Tibial nerve (tissue), 4 donors: ENCODE measurements around the gene SDCBP2. TPM values are rescaled to one million over a fixed set of nuclear protein-coding genes. Genes with fewer than 3 reads are reported as not detected.

Experiments
- DNase-seq, 2 donors: peaks; one replicate each; pipeline ENCODE4 v3.0.0-alpha.2; 2019; ENCODE audit warnings: low spot score in 2 of 2
- H3K27ac ChIP-seq, 4 donors: fragments of 200-600 bp; sonication (generic) in 3 of 4; one replicate each; pipeline ENCODE4 v1.5.1; 2017 to 2019; ENCODE audit warnings: mild to moderate bottlenecking in 1 of 4
- H3K27me3 ChIP-seq, 2 donors: fragments of 200-600 bp; sonication (generic) in 1 of 2; one replicate each; pipeline versions ENCODE4 v1.5.1 to v1.6.0; 2017 to 2019
- H3K36me3 ChIP-seq, 3 donors: fragments of 200-600 bp; sonication (generic); one replicate each; pipeline ENCODE4 v1.5.1; 2018 to 2019
- H3K4me1 ChIP-seq, 4 donors: fragments of 200-600 bp; sonication (generic) in 3 of 4; one replicate each; pipeline ENCODE4 v1.5.1; 2017 to 2019
- H3K4me3 ChIP-seq, 4 donors: fragments of 200-600 bp; sonication (generic) in 3 of 4; one replicate each; pipeline ENCODE4 v1.5.1; 2017 to 2019; ENCODE audit warnings: mild to moderate bottlenecking in 1 of 4, moderate library complexity in 1 of 4
- H3K9me3 ChIP-seq, 4 donors: fragments of 200-600 bp; sonication (generic) in 3 of 4; one replicate each; pipeline ENCODE4 v1.5.1; 2017 to 2019
- EP300 ChIP-seq, 2 donors: sonication (generic); formaldehyde crosslinking; IDR thresholded peaks; one replicate each; pipeline ENCODE4 v1.6.1; 2017; ENCODE audit warnings: antibody characterized with exemption in 2 of 2, mild to moderate bottlenecking in 1 of 2
- POLR2A ChIP-seq, 2 donors: fragments of 450-650 bp; IDR thresholded peaks; one replicate each; pipeline ENCODE4 v1.6.1; 2017; ENCODE audit warnings: antibody characterized with exemption in 2 of 2, mild to moderate bottlenecking in 2 of 2, moderate library complexity in 2 of 2
- WGBS, 2 donors: methylation state at CpG; one replicate each; pipeline ENCODE4 v1.1.5; 2018; 5-methylcytosine and 5-hydroxymethylcytosine counted together
- total RNA-seq, 4 donors: library from RNA; depleted of rRNA; stranded (reverse); fragments of >200 nt; gene quantifications; one replicate each; pipeline ENCODE4 v1.1.0, GENCODE V29; 2016
- TF ChIP-seq, protein P1 (sequence below), 5 experiments: fragments of 200-600 bp in 3 of 5; fragments of 450-650 bp in 2 of 5; sonication (generic) in 3 of 5; IDR thresholded peaks; one replicate each; pipeline ENCODE4 v1.5.1; 2016 to 2019; ENCODE audit warnings: antibody characterized with exemption in 5 of 5, mild to moderate bottlenecking in 3 of 5, moderate library complexity in 2 of 5

The SDCBP2 gene
- total RNA-seq, 4 donors from 2014 or later: 1.9 to 4.2 (median 2.9) TPM

- 91 to 96% methylated on average over 14 to 20 of the region's 20 CpGs for WGBS, 2 donors
- TF ChIP-seq, protein P1, sequence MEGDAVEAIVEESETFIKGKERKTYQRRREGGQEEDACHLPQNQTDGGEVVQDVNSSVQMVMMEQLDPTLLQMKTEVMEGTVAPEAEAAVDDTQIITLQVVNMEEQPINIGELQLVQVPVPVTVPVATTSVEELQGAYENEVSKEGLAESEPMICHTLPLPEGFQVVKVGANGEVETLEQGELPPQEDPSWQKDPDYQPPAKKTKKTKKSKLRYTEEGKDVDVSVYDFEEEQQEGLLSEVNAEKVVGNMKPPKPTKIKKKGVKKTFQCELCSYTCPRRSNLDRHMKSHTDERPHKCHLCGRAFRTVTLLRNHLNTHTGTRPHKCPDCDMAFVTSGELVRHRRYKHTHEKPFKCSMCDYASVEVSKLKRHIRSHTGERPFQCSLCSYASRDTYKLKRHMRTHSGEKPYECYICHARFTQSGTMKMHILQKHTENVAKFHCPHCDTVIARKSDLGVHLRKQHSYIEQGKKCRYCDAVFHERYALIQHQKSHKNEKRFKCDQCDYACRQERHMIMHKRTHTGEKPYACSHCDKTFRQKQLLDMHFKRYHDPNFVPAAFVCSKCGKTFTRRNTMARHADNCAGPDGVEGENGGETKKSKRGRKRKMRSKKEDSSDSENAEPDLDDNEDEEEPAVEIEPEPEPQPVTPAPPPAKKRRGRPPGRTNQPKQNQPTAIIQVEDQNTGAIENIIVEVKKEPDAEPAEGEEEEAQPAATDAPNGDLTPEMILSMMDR (IDR thresholded peaks at IDR 0.05): no peak
- TF ChIP-seq EP300 (IDR thresholded peaks at IDR 0.05): no peak
- no peak for TF ChIP-seq POLR2A (IDR thresholded peaks at IDR 0.05)
- no peaks in the 10 kb centered on the region for H3K9me3 ChIP-seq
- no peak overlapping the region for H3K4me3 ChIP-seq
- H3K36me3 ChIP-seq: peaks cover 0 to 4% (median 0%) of the 10 kb centered on the region in 3 donors
- H3K27ac ChIP-seq: no peak overlapping the region
- no peaks in the 10 kb centered on the region for H3K27me3 ChIP-seq
- DNase-seq: no peak
- H3K4me1 ChIP-seq: peaks cover 0 to under 1% (median 0%) of the 10 kb centered on the region in 4 donors
Observed at GRCh38 chr20:1296117-1296610, 32.8 kb downstream of the SDCBP2 start.

DNA sequence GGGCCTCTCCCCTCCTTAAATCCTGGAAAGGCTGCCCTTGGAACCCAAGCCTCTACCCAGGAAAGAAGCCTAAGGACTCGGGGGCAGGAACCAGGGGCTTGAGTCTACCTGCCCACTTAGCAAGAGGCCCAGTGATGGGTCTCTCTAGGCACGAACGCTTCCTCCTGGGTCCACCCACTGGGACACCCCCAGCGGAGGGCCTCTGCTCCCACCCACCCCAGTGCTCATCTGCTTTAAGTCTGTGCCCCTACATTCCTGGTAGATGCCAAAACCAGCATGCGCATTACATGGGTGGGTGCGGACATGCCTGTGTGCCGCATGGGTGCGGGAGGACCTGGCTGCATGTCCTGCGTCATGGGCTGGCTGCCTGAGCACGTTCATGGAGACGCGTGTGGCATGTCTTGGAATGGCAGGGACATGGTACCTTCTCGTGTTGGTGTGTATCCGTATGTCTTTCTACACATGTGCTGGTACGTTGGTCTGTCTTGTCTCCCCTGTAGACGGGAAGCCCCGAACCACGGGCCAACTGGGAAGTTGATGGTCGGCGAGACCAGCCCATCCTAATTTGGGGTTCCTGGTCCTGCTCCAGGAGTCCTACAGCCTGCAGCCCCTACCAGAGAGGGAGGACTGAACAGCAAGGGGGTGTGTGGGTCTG lies 33.5 kb downstream of the SDCBP2 start:
- no peak for DNase-seq

DNA sequence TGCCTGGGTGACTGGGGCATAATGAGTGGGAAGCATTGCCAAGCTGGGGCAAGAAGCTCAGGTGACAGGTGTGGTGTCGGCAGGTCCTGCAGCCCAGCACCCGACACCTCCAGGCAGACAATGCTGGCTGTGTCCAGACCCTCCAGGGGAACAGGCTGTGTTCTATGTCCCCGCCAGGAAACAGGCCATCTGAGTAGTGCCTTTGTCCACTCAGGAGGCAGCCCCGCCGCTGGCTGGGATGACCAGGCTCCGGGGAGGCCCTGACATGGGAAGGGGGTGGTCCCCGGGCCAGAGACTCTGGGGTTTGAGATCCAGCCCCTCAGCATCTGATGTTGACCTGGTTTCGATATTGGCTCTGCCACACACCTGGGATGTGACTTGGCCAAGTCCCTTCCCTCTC lies 34.4 kb downstream of the SDCBP2 start:
- H3K36me3 ChIP-seq: no peaks in the 10 kb centered on the region
- no peaks in the 10 kb centered on the region for H3K27me3 ChIP-seq
- 59 to 62% methylated on average over 4 to 8 of the region's 8 CpGs for WGBS, 2 donors
- no peak for DNase-seq
- H3K4me1 ChIP-seq: peaks cover 0 to 4% (median 0%) of the 10 kb centered on the region in 4 donors
- TF ChIP-seq POLR2A (IDR thresholded peaks at IDR 0.05) (no peak), EP300 (IDR thresholded peaks at IDR 0.05) (no peak)
- TF ChIP-seq, protein P1 (IDR thresholded peaks at IDR 0.05): no peak
- no peak overlapping the region for H3K27ac ChIP-seq
- no peak overlapping the region for H3K4me3 ChIP-seq
- no peaks in the 10 kb centered on the region for H3K9me3 ChIP-seq

More for the DNA sequence above, 33.5 kb downstream of the SDCBP2 start:
- TF ChIP-seq EP300 (IDR thresholded peaks at IDR 0.05): no peak
- TF ChIP-seq, protein P1 (IDR thresholded peaks at IDR 0.05): no peak
- TF ChIP-seq POLR2A (IDR thresholded peaks at IDR 0.05): no peak
- H3K9me3 ChIP-seq: no peaks in the 10 kb centered on the region
- peaks cover 0 to 4% (median 0%) of the 10 kb centered on the region in 4 donors for H3K4me1 ChIP-seq
- peaks cover 0 to under 1% (median 0%) of the 10 kb centered on the region in 3 donors for H3K36me3 ChIP-seq
- no peak overlapping the region for H3K27ac ChIP-seq
- no peak overlapping the region for H3K4me3 ChIP-seq
- no peaks in the 10 kb centered on the region for H3K27me3 ChIP-seq
- 91 to 93% methylated on average over 20 of the region's 20 CpGs for WGBS, 2 donors

DNA sequence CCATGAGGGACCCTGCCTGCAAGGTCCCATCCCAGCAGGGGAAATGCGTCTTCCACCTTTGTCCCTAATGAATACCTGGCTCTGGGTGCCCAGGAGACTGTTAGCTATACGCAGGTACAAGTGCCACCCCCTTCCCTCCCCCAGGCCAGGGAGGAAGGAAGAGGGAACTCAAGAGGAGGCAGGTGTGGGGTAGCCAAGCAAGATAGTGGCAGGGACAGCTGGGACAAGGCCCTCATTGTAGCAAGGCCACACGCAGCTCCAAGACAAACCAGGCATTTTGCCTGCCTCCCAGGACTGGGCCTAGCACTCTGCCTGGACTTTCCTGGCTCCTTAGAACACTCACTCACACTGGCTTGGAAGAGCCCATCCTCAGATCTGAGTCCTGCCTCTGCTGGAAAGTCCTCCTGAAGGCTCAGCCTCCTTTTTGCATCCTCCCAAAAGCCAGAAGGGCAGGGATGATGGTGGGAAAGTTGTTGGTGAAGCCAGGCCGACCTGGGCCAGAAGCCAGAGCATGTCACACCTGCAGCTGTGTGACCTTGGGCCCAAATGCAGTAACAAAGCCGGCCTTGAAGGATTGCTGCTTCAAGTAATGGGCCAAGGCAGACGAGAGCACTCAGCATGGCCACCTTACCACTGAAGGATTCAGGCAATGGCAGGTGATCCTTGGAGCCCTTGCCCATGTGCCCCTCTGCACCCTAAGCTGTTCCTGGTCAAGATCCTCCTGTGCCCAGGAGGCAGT lies 35.1 kb downstream of the SDCBP2 start:
- Histone ChIP-seq H3K4me3 (no peak overlapping the region), H3K27ac (no peak overlapping the region), H3K27me3 (no peaks in the 10 kb centered on the region), H3K4me1 (peaks cover 0 to 4% (median 0%) of the 10 kb centered on the region in 4 donors), H3K9me3 (no peaks in the 10 kb centered on the region), H3K36me3 (no peaks in the 10 kb centered on the region)
- WGBS, 2 donors: 88% methylated on average over 6 of the region's 6 CpGs
- no peak for TF ChIP-seq POLR2A (IDR thresholded peaks at IDR 0.05)
- no peak for TF ChIP-seq EP300 (IDR thresholded peaks at IDR 0.05)
- TF ChIP-seq, protein P1 (IDR thresholded peaks at IDR 0.05): no peak
- no peak for DNase-seq

- TF ChIP-seq POLR2A (IDR thresholded peaks at IDR 0.05): no peak
- TF ChIP-seq, protein P1 (IDR thresholded peaks at IDR 0.05): no peak
- no peak for TF ChIP-seq EP300 (IDR thresholded peaks at IDR 0.05)
- Histone ChIP-seq H3K4me3 (no peak overlapping the region), H3K27me3 (no peaks in the 10 kb centered on the region), H3K9me3 (no peaks in the 10 kb centered on the region), H3K36me3 (no peaks in the 10 kb centered on the region), H3K4me1 (peaks cover 0 to 4% (median 0%) of the 10 kb centered on the region in 4 donors), H3K27ac (no peak overlapping the region)
- 88 to 93% methylated on average over 1 of the region's 1 CpG for WGBS, 2 donors
- DNase-seq: no peak
Observed at GRCh38 chr20:1292620-1293019, 36.3 kb downstream of the SDCBP2 start.
